Erythroblast (primary cell): ENCODE data around the gene UACA.

Source experiments
- DNase-seq, 2 experiments: peaks; one replicate each; lab custom pipeline; 2025; lab: John Stamatoyannopoulos, UW
- GATA1 ChIP-seq: IDR thresholded peaks from 2 replicates; pipeline ENCODE4 v1.6.1; 2011; ENCODE audit warnings: low read depth, mild to moderate bottlenecking, control low read depth, low read length, moderate library complexity
- POLR2A ChIP-seq: IDR thresholded peaks from 2 replicates; pipeline ENCODE4 v1.6.1; 2011; ENCODE audit warnings: mild to moderate bottlenecking, low read length

The UACA gene

DNA sequence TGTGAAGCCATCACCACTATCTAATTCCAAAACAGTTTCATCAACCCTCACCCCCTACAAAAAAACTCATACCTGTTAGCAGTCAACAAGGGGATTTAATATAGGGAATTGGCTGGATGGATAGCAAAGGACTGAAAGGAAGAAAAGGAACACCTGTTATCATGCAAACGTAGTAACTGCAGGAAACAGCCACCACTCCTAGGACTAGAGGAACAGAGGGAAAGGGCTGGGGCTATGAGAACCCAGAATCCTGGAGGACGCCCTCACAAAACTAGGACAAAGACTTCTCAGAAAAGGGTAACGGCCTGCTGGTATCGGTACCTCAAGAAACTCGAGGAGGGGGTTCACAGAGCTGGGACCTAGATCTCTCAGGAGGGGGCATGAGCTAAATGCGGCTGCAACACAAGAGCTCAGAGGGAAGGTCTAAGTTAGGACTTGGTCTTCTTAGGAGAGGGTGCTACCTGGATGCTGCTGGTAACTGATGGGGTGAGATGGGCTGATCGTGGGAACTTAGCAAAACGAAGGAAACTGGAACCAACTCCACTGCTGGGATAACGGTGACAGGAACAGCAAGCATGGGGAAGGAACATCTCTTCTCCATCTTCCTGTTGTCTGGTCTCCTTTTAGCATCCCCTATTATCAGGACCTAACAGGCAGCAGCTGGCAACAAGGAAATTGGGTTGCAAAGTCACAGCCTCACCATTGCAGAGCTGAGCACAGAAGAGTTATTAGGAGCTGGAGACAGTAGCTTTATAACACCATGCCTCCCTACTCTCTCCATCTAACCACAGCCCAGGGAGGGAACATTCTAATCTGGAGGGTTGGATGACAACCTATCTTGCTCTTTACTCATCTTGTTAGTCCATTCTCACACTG is 147.7 kb downstream of the UACA start:
- no peak for DNase-seq
- TF ChIP-seq POLR2A = no peak
- no peak for TF ChIP-seq GATA1

DNA sequence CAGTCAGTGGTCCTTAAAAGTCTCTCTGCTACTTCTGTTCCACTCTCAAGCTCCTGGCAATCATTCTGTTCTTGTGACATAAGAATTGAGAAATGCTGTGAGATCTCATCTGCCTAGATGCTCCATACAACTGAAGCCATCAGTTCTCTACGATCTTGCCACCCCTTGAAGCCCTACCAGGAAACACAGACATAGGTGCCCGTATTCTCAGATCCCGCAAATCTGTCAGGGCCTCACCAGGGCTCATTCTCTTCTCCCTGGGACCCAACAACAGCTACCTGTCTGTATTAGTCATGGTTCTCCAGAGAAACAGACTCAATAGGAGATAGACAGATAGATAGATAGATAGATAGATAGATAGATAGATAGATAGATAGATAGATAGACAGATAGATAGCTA is 149.1 kb downstream of the UACA start:
- no peak for DNase-seq
- TF ChIP-seq GATA1 (no peak), POLR2A (no peak)

DNA sequence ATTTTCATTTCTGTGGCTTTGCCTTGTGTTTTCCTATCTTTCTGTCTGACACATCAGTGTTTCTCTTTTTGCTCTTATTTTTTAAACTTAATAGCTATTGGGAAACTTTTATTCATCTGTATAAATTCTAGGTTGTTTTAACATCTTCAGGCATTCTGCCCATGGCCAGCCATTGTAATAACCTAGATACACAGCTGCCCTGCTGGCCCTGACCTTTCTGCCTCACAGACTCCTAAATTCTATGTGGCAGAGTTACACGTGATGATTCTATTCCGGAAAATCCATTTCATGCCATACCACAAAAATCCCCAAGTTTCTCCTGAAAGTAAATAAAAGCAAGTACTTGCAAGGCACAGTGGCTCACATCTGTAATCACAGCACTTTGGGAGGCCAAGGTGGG is 150.1 kb downstream of the UACA start:
- no peak for DNase-seq
- TF ChIP-seq POLR2A = no peak
- TF ChIP-seq GATA1 = no peak

DNA sequence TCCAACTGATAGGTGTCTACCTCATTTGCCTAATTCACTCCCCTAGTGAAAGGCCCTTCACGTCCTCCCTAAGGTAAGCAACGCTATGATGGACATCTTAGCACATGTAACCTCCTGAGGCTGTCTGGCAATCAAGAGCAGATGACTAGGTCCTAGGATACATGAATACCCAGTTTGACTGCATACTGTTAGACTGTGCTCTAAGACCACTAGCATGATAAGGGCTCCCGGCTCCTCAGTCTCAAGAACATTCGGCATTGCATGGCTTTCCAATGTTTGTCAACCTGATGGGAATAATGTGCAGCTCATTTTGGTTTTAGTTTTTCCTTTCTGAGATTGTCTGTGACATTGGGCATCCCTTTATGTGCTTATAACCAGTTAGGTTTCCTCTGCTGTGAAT is 152.1 kb downstream of the UACA start:
- no peak for DNase-seq
- TF ChIP-seq GATA1 = no peak
- no peak for TF ChIP-seq POLR2A

DNA sequence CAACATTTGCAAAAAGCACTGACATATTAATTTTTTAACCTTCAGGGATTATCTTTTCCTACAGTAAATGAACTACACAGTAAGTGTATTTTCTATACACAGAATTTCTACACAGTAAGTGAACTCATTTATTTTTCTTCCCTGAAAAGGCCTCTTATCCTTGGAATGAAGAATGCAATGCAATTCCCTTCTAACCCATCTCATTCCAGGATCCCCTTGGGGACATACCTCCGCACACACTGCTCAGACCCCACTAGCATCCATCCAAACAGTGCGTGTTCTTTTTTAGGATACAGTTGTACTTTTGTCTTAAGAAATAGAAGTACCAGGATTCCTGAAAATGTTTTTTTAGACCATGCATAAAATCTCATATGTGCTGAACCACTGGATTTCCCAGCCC is 152.8 kb downstream of the UACA start:
- no peak for DNase-seq
- TF ChIP-seq GATA1 (no peak), POLR2A (no peak)

DNA sequence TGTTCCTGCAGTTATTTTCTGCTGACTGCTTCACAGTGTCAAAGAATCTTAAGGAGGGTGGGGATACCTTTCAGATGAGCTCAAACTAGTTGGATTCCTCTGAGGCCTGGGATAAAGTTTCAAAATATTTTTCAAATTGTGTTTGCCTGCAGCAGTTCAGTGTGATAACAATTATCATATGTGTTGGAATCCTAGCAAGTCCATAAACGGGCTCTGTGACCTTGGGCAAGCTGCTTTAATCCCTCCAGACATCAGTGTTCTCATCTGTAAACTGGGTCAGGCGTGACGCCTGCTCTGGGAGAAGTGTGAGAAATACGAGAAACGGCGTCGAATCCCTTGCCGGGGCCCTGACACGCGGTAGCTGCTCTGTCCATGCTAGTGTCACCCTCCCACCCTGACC is 153.5 kb downstream of the UACA start:
- TF ChIP-seq GATA1 = no peak
- TF ChIP-seq POLR2A = no peak
- no peak for DNase-seq

DNA sequence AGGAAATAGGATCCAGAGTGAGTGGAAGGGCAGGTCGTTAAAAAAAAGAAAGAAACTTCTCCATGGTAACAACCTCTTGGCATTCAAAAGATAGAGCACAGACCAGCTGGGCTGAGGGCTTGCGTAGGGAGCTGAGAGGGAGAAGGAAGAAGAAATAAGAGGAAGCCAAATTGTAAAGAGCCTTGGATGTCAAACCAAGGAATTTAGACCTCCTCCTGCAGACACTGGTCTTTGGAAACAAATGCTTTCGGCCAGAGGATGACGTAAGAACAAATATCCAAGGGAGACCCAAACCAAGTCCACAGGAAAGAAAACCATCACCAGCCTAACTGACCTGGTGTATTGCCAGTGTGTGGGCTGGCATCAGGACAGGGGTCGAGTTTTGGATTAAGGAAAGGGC is 155.2 kb downstream of the UACA start:
- TF ChIP-seq GATA1 = no peak
- no peak for DNase-seq

DNA sequence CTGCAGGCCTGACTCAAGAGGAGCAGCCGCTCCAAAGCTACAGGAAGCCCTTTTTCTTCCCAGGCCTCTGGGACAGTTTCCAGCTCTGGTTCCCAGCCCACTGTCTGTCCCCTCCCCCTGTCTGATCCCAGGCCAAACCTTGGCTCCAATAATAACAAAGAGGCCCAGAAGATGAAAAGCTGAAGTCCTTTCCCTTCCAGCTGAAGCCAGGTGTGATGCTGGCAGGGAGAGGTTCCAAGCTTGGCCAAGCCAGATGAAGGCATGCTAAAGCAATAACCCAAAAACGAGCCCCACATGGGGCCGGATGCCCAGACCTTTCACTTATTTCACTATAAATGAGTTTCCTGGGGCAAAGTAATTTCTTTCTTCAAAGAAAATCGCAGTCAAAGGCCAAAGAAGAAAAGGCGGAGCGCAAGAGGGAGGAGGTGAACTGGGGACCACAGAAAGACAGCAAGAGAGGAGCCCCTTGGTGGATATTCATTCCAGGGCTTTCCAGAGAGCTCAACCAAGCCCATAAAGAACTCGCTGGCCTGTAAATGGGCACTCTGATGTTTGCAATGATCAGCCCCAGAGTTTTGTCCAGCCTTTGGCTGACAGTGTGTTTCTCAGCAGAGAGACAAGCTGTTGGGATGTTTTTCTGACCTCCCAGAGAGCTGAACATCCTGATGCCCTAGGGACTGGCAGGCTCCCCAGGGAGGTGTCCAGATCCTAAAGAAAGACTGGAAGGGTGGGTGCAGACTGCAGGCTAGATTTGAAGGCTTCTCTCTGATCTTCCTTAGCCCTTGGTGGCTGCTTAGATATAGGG is 157.6 kb downstream of the UACA start:
- DNase-seq = no peak
- TF ChIP-seq POLR2A (no peak), GATA1 (no peak)

DNA sequence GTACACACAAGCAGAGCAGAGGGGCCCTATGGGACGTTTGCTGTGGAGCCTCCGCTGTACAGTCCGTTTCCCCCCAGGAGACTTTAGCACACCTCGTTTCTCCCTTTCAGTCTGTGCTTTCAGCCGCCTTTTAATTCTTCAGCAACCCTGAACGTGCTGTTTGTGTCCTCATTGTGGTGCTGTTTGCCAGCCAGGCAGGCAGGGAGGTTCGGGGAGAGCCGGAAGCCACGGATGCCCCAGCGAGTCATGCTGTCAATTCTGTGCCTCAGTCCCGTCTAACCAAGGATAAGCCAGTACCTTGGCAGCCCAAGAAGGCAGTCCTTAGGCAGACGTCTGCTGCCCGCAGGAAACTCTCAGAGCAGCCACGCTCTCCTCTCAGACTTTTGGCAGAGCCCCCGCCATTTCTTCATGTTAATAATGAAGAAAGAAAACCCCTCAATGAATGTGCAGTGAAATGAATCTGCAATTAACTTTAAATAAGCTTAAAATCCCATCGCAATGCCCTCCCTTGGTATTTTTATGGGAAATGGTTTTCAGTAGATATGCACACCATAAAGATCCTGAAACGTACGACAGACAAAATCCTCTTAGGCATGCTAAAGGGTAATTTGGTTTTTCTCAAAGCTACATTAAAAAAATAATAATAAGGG is 158.6 kb downstream of the UACA start:
- DNase-seq = no peak
- TF ChIP-seq POLR2A (no peak), GATA1 (no peak)
